ENCODE measurements around the gene GAPDH.
"Not testable (repeated sequence)": the region's sequence is repeated elsewhere in the genome, so short reads cannot be mapped to it uniquely, and the experiment has no call there.

Gene GAPDH

GRCh38 chr12:6547987-6548386, 13.7 kb downstream of the GAPDH start:
- no peak for DNase-seq

GRCh38 chr12:6548556-6548955, 14.2 kb downstream of the GAPDH start:
- DNase-seq: no peak

DNA sequence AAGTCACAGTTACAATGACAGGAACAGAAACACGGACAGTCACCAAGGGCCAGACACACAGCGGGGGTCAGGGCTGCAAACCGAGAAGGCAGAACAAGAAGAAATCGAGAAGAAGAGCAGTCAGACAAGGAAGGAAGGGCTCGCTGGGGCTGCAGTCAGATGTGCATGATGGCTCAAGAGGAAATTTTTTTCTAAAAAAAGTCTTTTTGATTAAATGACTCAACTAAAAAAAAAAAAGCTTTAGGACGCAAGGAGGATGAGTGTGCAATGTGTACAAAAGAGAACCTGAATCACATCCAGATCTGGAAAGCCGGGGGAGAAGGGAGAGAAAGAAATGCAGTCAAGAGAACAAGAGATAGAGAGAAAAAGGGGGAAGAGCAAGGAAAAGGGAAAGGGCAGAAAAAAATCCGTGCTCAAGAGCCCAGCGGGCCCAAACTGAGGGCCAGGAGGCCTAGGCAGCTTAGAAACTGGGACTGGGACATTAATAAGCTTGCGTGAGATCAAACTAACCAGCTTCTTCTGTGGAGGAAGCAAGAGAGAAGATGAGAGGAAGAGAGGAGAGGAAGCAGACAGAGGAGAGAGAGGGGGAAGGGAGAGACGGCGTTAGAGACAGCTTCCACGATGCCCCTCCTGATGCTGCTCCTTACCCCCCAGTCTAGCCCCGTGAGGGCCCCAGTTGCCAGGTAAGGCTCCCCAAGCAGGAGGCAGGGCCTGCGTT, 14.8 kb downstream of the GAPDH start:
- no peak for DNase-seq

GRCh38 chr12:6549684-6550151, 15.4 kb downstream of the GAPDH start:
- no peak for DNase-seq

DNA sequence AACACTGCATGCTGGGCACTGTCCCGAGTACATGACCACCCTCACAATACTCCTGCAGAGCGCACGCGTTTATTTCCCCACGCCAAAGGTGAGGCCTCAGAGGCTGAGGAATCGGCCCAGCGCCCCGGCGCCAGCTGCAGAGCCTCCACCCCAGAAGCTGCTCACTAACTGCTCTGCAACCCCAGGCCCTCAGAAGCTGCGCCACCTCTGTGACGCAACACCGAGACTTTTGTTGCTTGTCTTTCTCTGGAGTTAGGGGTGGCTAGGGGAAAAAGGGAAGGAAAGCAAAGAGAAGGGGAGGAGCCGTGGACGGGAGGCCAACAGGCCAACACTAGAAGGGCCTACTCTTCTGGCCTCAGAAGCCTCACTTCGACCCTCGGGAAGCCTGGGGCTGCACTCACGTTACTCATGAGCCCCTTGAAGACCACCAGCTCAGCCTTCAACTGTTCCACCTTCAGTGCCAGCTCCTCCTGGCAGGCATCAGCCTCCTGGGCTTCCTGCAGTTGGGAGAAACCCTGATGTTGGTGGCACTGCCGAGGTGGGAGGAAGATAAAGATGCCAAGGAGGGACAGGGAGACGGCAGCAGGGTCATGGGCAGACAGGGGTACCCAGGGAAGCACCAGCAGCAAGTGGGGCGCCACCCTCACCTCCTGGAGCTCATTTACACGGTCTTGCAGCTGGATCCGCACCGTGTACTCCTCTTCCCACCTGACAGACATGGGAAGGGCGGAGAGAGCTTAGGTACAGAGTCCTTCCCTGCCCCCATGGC, 16.2 kb downstream of the GAPDH start:
- DNase-seq: peak; percentile 48

- DNase-seq: no peak
These were observed 16.7 kb downstream of the GAPDH start for GRCh38 chr12:6551063-6551461.

- no peak for DNase-seq
These were observed 17.3 kb downstream of the GAPDH start for GRCh38 chr12:6551496-6552139.

GRCh38 chr12:6552140-6552551, 17.8 kb downstream of the GAPDH start:
- no peak for DNase-seq

DNA sequence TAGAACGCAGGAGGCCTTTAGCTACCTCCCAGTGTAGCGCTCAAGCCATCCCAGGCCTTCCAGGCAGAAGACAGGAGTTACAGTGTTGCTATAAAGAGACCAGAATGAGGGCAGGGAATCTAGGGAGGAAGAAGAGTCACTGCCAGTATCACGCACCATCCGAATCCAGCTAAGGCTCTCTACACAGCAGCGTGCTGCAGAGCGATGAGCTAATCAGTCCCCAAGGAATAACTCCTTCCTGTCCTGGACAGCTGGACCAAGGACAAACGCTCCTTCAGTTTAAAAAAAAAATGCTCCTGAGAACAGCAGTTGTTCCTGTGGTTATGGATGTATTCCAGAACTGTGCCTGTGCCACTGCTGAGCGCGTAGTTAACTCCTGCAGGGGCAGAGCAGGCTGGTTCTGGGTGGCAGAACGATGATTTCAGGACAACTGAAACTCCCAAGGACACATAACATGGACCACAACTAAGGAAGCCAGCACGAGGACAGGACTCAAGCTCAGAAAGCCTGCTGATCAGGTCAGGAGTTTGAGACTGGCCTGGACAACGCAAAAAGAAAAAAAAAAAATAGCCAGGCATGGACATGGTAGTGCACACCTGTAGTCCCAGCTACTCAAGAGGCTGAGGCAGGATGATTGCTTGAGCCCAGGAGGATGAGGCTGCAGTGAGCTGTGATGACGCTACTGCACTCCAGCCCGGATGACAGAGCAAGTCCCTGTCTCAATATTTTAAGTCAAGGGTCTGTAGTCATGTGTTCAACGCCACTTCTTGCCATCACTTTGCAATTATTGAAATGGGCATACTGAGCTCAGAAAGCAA, 18.9 kb downstream of the GAPDH start:
- DNase-seq: no peak

GRCh38 chr12:6554168-6555017, 20.1 kb downstream of the GAPDH start:
- DNase-seq: peak; percentile 70

- no peak for DNase-seq
These were observed 20.8 kb downstream of the GAPDH start for GRCh38 chr12:6555018-6555691.

GRCh38 chr12:6556496-6556817, 22.1 kb downstream of the GAPDH start:
- not testable (repeated sequence) for DNase-seq

DNA sequence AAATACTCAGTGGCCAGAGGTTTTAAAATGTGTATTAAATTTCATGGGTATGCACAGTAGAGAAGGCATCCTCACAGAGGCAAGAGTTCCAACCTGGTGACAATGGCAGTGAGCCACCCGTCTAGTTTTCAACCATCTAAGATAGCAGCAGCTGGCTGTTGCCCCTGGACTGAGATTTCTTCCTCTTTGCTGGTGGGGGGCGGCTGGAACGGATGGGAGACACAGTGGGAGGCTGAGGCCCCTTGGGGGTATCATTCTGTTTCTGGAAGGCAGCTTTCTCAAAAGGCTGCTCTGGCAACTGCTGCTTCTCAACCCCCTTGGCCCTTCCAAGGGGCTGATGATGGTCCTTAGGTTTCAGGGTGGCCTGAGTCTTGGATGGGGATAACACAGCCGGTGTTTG, 22.5 kb downstream of the GAPDH start:
- DNase-seq: no peak

DNA sequence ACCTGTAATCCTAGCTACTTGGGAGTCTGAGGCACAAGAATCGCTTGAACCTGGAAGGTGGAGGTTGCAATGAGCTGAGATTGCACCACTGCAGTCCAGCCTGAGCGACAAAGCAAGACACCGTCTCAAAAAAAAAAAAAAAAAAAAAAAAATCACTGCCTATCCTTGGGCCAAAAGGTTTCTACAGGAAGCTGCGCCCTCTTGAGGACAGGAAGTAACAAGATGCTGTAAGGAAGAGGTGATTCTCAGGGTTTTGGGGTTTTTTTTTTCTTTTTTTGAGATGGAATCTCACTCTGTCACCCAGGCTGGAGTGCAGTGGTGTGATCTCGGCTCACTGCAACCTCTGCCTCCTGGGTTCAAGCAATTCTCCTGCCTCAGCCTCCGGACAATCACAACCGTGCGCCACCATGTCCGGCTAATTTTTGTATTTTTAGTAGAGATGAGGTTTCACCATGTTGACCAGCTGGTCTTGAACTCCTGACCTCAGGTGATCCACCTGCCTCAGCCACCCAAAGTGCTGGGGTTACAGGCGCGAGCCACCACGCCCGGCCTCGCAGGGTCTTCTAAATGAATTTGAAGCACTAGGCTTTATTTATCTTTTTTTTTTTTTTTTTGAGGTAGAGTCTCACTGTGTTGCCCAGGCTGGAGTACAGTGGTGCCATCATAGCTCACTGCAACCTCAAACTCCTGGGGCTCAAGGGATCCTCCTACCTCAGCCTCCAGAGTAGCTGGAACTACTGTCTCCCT, 23.9 kb downstream of the GAPDH start:
- peak; percentile 73 for DNase-seq

DNA sequence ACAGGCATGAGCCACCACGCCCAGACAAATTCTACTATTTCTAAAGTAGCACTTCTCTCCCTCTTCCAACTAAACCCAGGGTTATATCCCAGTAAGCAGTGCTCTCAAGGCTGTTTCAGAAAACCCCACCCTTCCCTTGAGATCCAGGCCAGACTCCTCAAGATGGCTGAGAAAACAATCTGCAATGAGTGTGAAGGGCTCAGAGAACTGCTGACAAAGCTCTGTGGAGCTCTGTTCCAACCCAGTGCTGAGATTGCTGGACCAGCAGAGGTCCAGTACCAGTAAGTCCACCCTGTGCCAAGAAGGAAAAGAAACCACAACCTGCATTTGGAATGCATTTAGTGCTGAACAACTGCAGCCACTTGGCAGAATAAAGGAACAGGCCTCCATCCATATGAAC, 25.2 kb downstream of the GAPDH start:
- DNase-seq: no peak

GRCh38 chr12:6560501-6561205, 26.3 kb downstream of the GAPDH start:
- DNase-seq: no peak

- peak; percentile 16 for DNase-seq
These were observed 28.6 kb downstream of the GAPDH start for GRCh38 chr12:6562881-6563280.

GRCh38 chr12:6563448-6564050, 29.2 kb downstream of the GAPDH start:
- peak; percentile 49 for DNase-seq

GRCh38 chr12:6567112-6567670, 32.9 kb downstream of the GAPDH start:
- no peak for DNase-seq
